H1 (cell line): Measurements from ENCODE around the gene AMN. TPM values are rescaled to one million over a fixed set of nuclear protein-coding genes. Genes with fewer than 3 reads are reported as not detected.

Source experiments
- CTCF ChIA-PET: fragments of 300-600 bp; sonication (Branson Sonifier 250); formaldehyde crosslinking; loops from one replicate; lab custom pipeline; 2021; ENCODE audit not compliant: partially characterized antibody; lab: Charles Lee
- POLR2A ChIA-PET: fragments of 300-600 bp; sonication (Branson Sonifier 250); formaldehyde crosslinking; loops from one replicate; lab custom pipeline; 2021; ENCODE audit warnings: inconsistent platforms; ENCODE audit not compliant: partially characterized antibody; lab: Charles Lee
- DNase-seq, 2 experiments: peaks; one replicate each; pipeline versions ENCODE4 v3.0.0 to v3.0.0-alpha.2; 2010 to 2022; ENCODE audit warnings: low spot score in 2 of 2, low read depth in 1 of 2, mixed read lengths in 1 of 2
- FAIRE-seq: peaks from 2 replicates; lab custom pipeline; 2011; peaks lifted over from hg19 to GRCh38; lab: Jason Lieb, UNC
- H2AFZ ChIP-seq: 2 replicates; pipeline ENCODE4 v1.8.1; 2012; ENCODE audit warnings: low read length, inconsistent platforms
- H2AK5ac ChIP-seq: 2 replicates; pipeline ENCODE4 v1.6.1; 2013; ENCODE audit warnings: low read depth, low read length
- H2BK120ac ChIP-seq: replicated peaks from 2 replicates; pipeline ENCODE3; 2013; ENCODE audit warnings: low read depth, low read length, inconsistent platforms
- H2BK12ac ChIP-seq: 2 replicates; pipeline ENCODE4 v1.6.1; 2013; ENCODE audit warnings: low read depth, low read length
- H2BK15ac ChIP-seq: 2 replicates; pipeline ENCODE4 v1.6.1; 2013; ENCODE audit warnings: low read length
- H2BK20ac ChIP-seq: 2 replicates; pipeline ENCODE4 v1.6.1; 2013; ENCODE audit warnings: low read length
- H2BK5ac ChIP-seq: 2 replicates; pipeline ENCODE4 v1.6.1; 2013; ENCODE audit warnings: low read depth, low read length
- H3K14ac ChIP-seq: 2 replicates; pipeline ENCODE4 v1.6.1; 2013; ENCODE audit warnings: inconsistent platforms; ENCODE audit not compliant: insufficient read length
- H3K18ac ChIP-seq: 2 replicates; pipeline ENCODE4 v1.6.1; 2013; ENCODE audit warnings: low read length; ENCODE audit errors: extremely low read depth
- H3K23ac ChIP-seq: 2 replicates; pipeline ENCODE4 v1.6.1; 2013; ENCODE audit warnings: inconsistent platforms; ENCODE audit not compliant: insufficient read length
- H3K23me2 ChIP-seq: 2 replicates; pipeline ENCODE4 v1.6.1; 2013; ENCODE audit warnings: low read depth, low read length
- H3K27ac ChIP-seq: 2 replicates; pipeline ENCODE4 v1.6.1; 2011; ENCODE audit warnings: low read depth, low read length, inconsistent platforms
- H3K27me3 ChIP-seq, 4 experiments: replicated peaks in 1 of 4; 1 replicate in 1 of 4; 2 replicates in 3 of 4; pipeline versions ENCODE4 v1.6.1 to v1.8.1; 2011 to 2013; ENCODE audit warnings: low read length in 3 of 4, mild to moderate bottlenecking in 3 of 4, inconsistent platforms in 2 of 4, mixed read lengths in 2 of 4, moderate library complexity in 1 of 4; ENCODE audit not compliant: control insufficient read depth in 3 of 4, insufficient read depth in 3 of 4; ENCODE audit errors: extremely low read depth in 1 of 4
- H3K36me3 ChIP-seq, 4 experiments: 2 replicates each; pipeline versions ENCODE4 v1.6.1 to v1.8.1; 2011 to 2013; ENCODE audit warnings: mild to moderate bottlenecking in 4 of 4, low read length in 3 of 4, moderate library complexity in 2 of 4, control low read depth in 1 of 4, inconsistent platforms in 1 of 4; ENCODE audit not compliant: insufficient read depth in 4 of 4, control insufficient read depth in 2 of 4
- H3K4ac ChIP-seq: replicated peaks from 2 replicates; pipeline ENCODE3; 2013; ENCODE audit warnings: low read length, low read depth, mixed read lengths, inconsistent platforms; ENCODE audit not compliant: insufficient read length
- H3K4me1 ChIP-seq, 4 experiments: replicated peaks in 1 of 4; 1 replicate in 1 of 4; 2 replicates in 3 of 4; pipeline versions ENCODE4 v1.6.1 to v1.8.1; 2011 to 2013; ENCODE audit warnings: low read length in 3 of 4, inconsistent platforms in 2 of 4, mixed read lengths in 1 of 4; ENCODE audit not compliant: insufficient read depth in 4 of 4, control insufficient read depth in 3 of 4
- H3K4me2 ChIP-seq, 2 experiments: 2 replicates each; pipeline versions ENCODE4 v1.6.1 to v1.8.1; 2011 to 2013; ENCODE audit warnings: low read depth in 2 of 2, low read length in 2 of 2, control low read depth in 1 of 2, inconsistent platforms in 1 of 2, mild to moderate bottlenecking in 1 of 2; ENCODE audit not compliant: insufficient read depth in 1 of 2
- H3K4me3 ChIP-seq, 4 experiments: fragments of 200-600, 300-600 bp in 1 of 4; sonication (generic), shearing (Covaris generic), sonication (Bioruptor Twin) in 1 of 4; 2 replicates each; pipeline versions ENCODE4 v1.5.1 to v1.8.1; 2011 to 2016; ENCODE audit warnings: low read length in 4 of 4, low read depth in 3 of 4, control low read depth in 2 of 4, inconsistent platforms in 2 of 4, mild to moderate bottlenecking in 2 of 4, mixed read lengths in 1 of 4, moderate library complexity in 1 of 4; ENCODE audit not compliant: insufficient read depth in 2 of 4; ENCODE audit errors: extremely low read depth in 1 of 4
- H3K56ac ChIP-seq: replicated peaks from 2 replicates; pipeline ENCODE3; 2013; ENCODE audit warnings: low read depth, mild to moderate bottlenecking, mixed read lengths, low read length, inconsistent platforms; ENCODE audit not compliant: insufficient read length
- H3K79me1 ChIP-seq: 2 replicates; pipeline ENCODE4 v1.6.1; 2013; ENCODE audit warnings: low read depth, low read length, control low read depth
- H3K79me2 ChIP-seq, 2 experiments: 2 replicates each; pipeline versions ENCODE4 v1.6.1 to v1.8.1; 2012 to 2013; ENCODE audit warnings: low read length in 2 of 2, mild to moderate bottlenecking in 2 of 2, inconsistent platforms in 1 of 2; ENCODE audit not compliant: insufficient read depth in 2 of 2, control insufficient read depth in 1 of 2
- H3K9ac ChIP-seq, 4 experiments: replicated peaks in 1 of 4; 1 replicate in 1 of 4; 2 replicates in 3 of 4; pipeline versions ENCODE4 v1.6.1 to v1.8.1; 2011 to 2013; ENCODE audit warnings: low read depth in 3 of 4, low read length in 3 of 4, control low read depth in 2 of 4, mild to moderate bottlenecking in 2 of 4, moderate library complexity in 2 of 4, inconsistent platforms in 1 of 4; ENCODE audit errors: extremely low read depth in 1 of 4
- H3K9me3 ChIP-seq, 2 experiments: 2 replicates each; pipeline versions ENCODE4 v1.6.1 to v1.8.1; 2012 to 2013; ENCODE audit warnings: mild to moderate bottlenecking in 2 of 2, moderate library complexity in 2 of 2, control low read depth in 1 of 2, inconsistent platforms in 1 of 2, low read depth in 1 of 2, low read length in 1 of 2, mixed read lengths in 1 of 2; ENCODE audit not compliant: insufficient read depth in 2 of 2
- H4K20me1 ChIP-seq, 2 experiments: replicated peaks in 1 of 2; 2 replicates each; pipeline versions ENCODE3 to v1.8.1; 2011 to 2013; ENCODE audit warnings: inconsistent platforms in 2 of 2, low read length in 2 of 2, mild to moderate bottlenecking in 1 of 2; ENCODE audit not compliant: insufficient read depth in 2 of 2, control insufficient read depth in 1 of 2
- H4K5ac ChIP-seq: 2 replicates; pipeline ENCODE4 v1.6.1; 2013; ENCODE audit warnings: low read length, low read depth, mixed read lengths, inconsistent platforms; ENCODE audit not compliant: insufficient read length
- H4K8ac ChIP-seq: 2 replicates; pipeline ENCODE4 v1.8.0; 2013; ENCODE audit warnings: mild to moderate bottlenecking, moderate library complexity, low read length, inconsistent platforms; ENCODE audit not compliant: insufficient read depth; ENCODE audit errors: extremely low read depth
- H4K91ac ChIP-seq: replicated peaks from 2 replicates; pipeline ENCODE3; 2013; ENCODE audit warnings: low read length, mixed read lengths, inconsistent platforms; ENCODE audit not compliant: insufficient read length
- CEBPB ChIP-seq: IDR thresholded peaks from 2 replicates; pipeline ENCODE4 v1.6.1; 2012; ENCODE audit warnings: low read depth, low read length
- CHD1 ChIP-seq: IDR thresholded peaks from 2 replicates; pipeline ENCODE4 v1.6.1; 2012; ENCODE audit warnings: low read depth, low read length, improper control_type of control experiment
- CTBP2 ChIP-seq: IDR thresholded peaks from 2 replicates; pipeline ENCODE4 v1.7.0; 2011; ENCODE audit warnings: borderline replicate concordance, mild to moderate bottlenecking, moderate library complexity, mixed read lengths, low read length; ENCODE audit not compliant: insufficient read depth, insufficient read length
- EP300 ChIP-seq, 2 experiments: IDR thresholded peaks; 1 replicate in 1 of 2; 2 replicates in 1 of 2; pipeline ENCODE4 v1.6.1; 2011 to 2012; ENCODE audit warnings: low read depth in 2 of 2, low read length in 2 of 2, mild to moderate bottlenecking in 2 of 2, borderline replicate concordance in 1 of 2, inconsistent platforms in 1 of 2, moderate library complexity in 1 of 2
- GTF2F1 ChIP-seq: IDR thresholded peaks from 2 replicates; pipeline ENCODE4 v1.6.1; 2012; ENCODE audit warnings: low read depth, low read length, improper control_type of control experiment, borderline replicate concordance
- HDAC2 ChIP-seq, 2 experiments: fragments of 300-600 bp in 1 of 2; sonication (generic) in 1 of 2; IDR thresholded peaks; 2 replicates each; pipeline ENCODE4 v1.6.1; 2011 to 2012; ENCODE audit warnings: low read depth in 2 of 2, low read length in 2 of 2, mild to moderate bottlenecking in 2 of 2, moderate library complexity in 2 of 2, borderline replicate concordance in 1 of 2, inconsistent platforms in 1 of 2
- JUND ChIP-seq: IDR thresholded peaks from 2 replicates; pipeline ENCODE4 v1.6.1; 2011; ENCODE audit warnings: mild to moderate bottlenecking, improper control_type of control experiment, low read length
- RNF2 ChIP-seq: fragments of 200-900, 300-1000 bp; sonication (generic); IDR thresholded peaks from 2 replicates; pipeline ENCODE4 v1.7.1; 2016; ENCODE audit warnings: borderline replicate concordance, low read depth, mild to moderate bottlenecking, antibody characterized with exemption, low read length; ENCODE audit not compliant: poor library complexity, severe bottlenecking; ENCODE audit errors: missing control alignments
- SAP30 ChIP-seq: fragments of 300-600 bp; sonication (generic); IDR thresholded peaks from 2 replicates; pipeline ENCODE4 v1.7.1; 2012; ENCODE audit warnings: low read length, moderate library complexity, mild to moderate bottlenecking, inconsistent platforms; ENCODE audit not compliant: insufficient read depth, insufficient replicate concordance
- SP4 ChIP-seq: IDR thresholded peaks from 2 replicates; pipeline ENCODE4 v1.6.1; 2012; ENCODE audit warnings: low read length, inconsistent platforms
- SRF ChIP-seq: IDR thresholded peaks from 2 replicates; pipeline ENCODE4 v1.6.1; 2011; ENCODE audit warnings: mild to moderate bottlenecking, low read depth, low read length, moderate library complexity
- TAF7 ChIP-seq: optimal IDR thresholded peaks from 2 replicates; pipeline ENCODE3; 2011; ENCODE audit warnings: low read depth, mild to moderate bottlenecking, inconsistent platforms, low read length, moderate library complexity, borderline replicate concordance
- WGBS, 2 experiments: shearing (Covaris generic) in 1 of 2; methylation state at CpG; one replicate each; pipeline versions ENCODE4 v1.1.6 to v1.1.7; 2013 to 2015; ENCODE audit warnings: low lambda C conversion rate in 2 of 2, mixed read lengths in 2 of 2, inconsistent platforms in 1 of 2, low coverage in 1 of 2, missing lambda C conversion rate in 1 of 2; ENCODE audit not compliant: insufficient replicate concordance in 2 of 2, insufficient coverage in 1 of 2, insufficient read length in 1 of 2; ENCODE audit errors: extremely low coverage in 1 of 2, missing lambda C conversion rate in 1 of 2; 5-methylcytosine and 5-hydroxymethylcytosine counted together
- polyA plus RNA-seq, 7 experiments: library from polyadenylated mRNA; depleted of rRNA in 3 of 7; stranded (reverse) in 5 of 7; unstranded in 2 of 7; fragments of >200 nt in 5 of 7; fragments of 200-250 nt in 2 of 7; gene quantifications; 1 replicate in 5 of 7; 2 replicates in 1 of 7; 4 replicates in 1 of 7; pipeline versions ENCODE4 v1.2.1 to v1.2.3, GENCODE V29; 2011 to 2013; ENCODE audit warnings: missing spikeins in 2 of 7, mixed read lengths in 2 of 7
- total RNA-seq: library from RNA; stranded (reverse); fragmentation: NEBNext Ultra II Directional; extraction: Animal tissue kit (Norgen Biotek cat#: 25700); gene quantifications from 2 replicates; pipeline ENCODE4 v1.2.1, GENCODE V29; 2021
- TF ChIP-seq, protein P1 (sequence below): IDR thresholded peaks from 2 replicates; pipeline ENCODE4 v1.6.1; 2012; ENCODE audit warnings: inconsistent platforms

Gene AMN
- total and polyA plus RNA-seq, 2 of the 8 experiments (the other 6 are each of a cell fraction or from before 2014, with no cell fraction given) = 0.77 to 1.5 TPM

DNA sequence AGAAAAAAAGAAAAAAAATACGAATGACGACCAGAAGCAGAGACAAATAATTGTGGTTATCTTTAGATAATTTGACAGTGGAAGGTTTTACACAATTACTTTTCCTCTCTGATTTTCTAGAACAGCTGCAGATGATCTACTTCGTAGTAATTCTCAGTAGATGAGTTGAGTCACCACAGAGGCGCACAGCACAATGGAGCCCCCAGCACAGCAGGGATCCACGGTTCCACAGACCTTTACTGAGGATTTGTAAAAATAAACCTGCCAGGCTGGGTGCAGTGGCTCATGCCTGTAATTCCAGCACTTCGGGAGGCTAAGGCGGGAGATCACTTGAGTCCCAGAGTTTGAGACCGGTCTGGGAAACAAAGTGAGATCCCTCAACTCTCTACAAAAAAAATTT, 29.3 kb downstream of the AMN start:
- H2AK5ac ChIP-seq = no peak overlapping the region
- no peaks in the 10 kb centered on the region for H3K79me2 ChIP-seq
- H3K4ac ChIP-seq = no peak overlapping the region
- no peak overlapping the region for H4K91ac ChIP-seq
- H3K4me2 ChIP-seq = no peak overlapping the region
- H3K4me1 ChIP-seq = no peaks in the 10 kb centered on the region
- ChIA-PET CTCF (interaction anchor here (1.3 kb wide), 1 partner anchor 19 kb away, joined by 4 read pairs; no protein-coding TSS in a partner anchor), POLR2A (no interaction called here)
- no peak overlapping the region for H2BK20ac ChIP-seq
- H3K79me1 ChIP-seq = no peaks in the 10 kb centered on the region
- no peak overlapping the region for H3K23ac ChIP-seq
- no peak overlapping the region for H3K56ac ChIP-seq
- DNase-seq (no peak), FAIRE-seq (no peak)
- no peak overlapping the region for H4K8ac ChIP-seq
- H3K18ac ChIP-seq = no peak overlapping the region
- no peak overlapping the region for H3K27ac ChIP-seq
- no peaks in the 10 kb centered on the region for H3K27me3 ChIP-seq
- H2BK5ac ChIP-seq = no peak overlapping the region
- no peak overlapping the region for H3K9ac ChIP-seq
- no peaks in the 10 kb centered on the region for H3K9me3 ChIP-seq
- no peaks in the 10 kb centered on the region for H3K23me2 ChIP-seq
- H2BK12ac ChIP-seq = no peak overlapping the region
- 83% methylated on average over 8 of the region's 8 CpGs; no CpG with 5 or more reads in 1 of the 2 experiments for WGBS, 2 experiments
- no peak overlapping the region for H2BK15ac ChIP-seq
- no peak overlapping the region for H3K4me3 ChIP-seq
- peaks cover 10 to 53% (median 43%) of the 10 kb centered on the region in 4 experiments; a peak in 7 of 8 replicates for H3K36me3 ChIP-seq
- no peak overlapping the region for H2BK120ac ChIP-seq
- no peak overlapping the region for H2AFZ ChIP-seq
- no peak overlapping the region for H4K5ac ChIP-seq
- H3K14ac ChIP-seq = no peak overlapping the region
- H4K20me1 ChIP-seq = peaks cover 7 to 13% of the 10 kb centered on the region in 2 experiments
- TF ChIP-seq CHD1 (no peak), SAP30 (no peak), JUND (no peak), SP4 (no peak), GTF2F1 (no peak), SRF (no peak), RNF2 (no peak), EP300 (IDR thresholded peaks at IDR 0.05; ENCODE audit: borderline replicate concordance in 1 of 2, low read depth in 2 of 2, low read length in 2 of 2) (no peak), CTBP2 (no peak), CEBPB (no peak), HDAC2 (IDR thresholded peaks at IDR 0.05; ENCODE audit: borderline replicate concordance in 1 of 2, low read depth in 2 of 2, low read length in 2 of 2) (no peak), TAF7 (no peak)
- TF ChIP-seq, protein P1, sequence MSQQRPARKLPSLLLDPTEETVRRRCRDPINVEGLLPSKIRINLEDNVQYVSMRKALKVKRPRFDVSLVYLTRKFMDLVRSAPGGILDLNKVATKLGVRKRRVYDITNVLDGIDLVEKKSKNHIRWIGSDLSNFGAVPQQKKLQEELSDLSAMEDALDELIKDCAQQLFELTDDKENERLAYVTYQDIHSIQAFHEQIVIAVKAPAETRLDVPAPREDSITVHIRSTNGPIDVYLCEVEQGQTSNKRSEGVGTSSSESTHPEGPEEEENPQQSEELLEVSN = no peak
